Measurements from ENCODE around the gene RCAN1.

DNA sequence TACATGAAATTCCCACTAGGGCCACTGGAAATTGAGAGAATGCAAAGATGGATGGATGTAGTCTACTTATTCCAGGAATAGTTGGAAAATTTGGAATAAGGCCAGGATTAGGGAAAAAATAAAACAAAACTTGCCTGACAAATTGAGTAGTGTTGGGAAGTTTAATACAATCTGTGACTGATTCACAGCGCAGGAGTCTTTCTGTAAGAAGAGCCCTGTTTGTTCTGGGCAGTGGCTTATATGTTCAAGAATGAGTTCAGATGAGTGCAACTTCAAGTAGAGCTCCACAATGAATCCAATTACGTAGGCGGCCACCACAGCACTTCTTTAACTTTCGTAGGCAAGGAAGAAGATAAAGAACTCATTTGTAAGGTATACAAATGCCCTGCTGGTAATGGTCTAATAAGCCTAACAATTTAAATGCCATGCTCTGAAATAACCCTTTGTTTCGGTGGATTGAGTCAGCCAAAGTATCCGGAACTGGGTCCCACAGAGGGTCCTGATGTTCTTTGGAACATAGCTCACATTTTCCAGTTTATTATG, 55.8 kb downstream of the RCAN1 start:
- TF ChIP-seq, protein P1, sequence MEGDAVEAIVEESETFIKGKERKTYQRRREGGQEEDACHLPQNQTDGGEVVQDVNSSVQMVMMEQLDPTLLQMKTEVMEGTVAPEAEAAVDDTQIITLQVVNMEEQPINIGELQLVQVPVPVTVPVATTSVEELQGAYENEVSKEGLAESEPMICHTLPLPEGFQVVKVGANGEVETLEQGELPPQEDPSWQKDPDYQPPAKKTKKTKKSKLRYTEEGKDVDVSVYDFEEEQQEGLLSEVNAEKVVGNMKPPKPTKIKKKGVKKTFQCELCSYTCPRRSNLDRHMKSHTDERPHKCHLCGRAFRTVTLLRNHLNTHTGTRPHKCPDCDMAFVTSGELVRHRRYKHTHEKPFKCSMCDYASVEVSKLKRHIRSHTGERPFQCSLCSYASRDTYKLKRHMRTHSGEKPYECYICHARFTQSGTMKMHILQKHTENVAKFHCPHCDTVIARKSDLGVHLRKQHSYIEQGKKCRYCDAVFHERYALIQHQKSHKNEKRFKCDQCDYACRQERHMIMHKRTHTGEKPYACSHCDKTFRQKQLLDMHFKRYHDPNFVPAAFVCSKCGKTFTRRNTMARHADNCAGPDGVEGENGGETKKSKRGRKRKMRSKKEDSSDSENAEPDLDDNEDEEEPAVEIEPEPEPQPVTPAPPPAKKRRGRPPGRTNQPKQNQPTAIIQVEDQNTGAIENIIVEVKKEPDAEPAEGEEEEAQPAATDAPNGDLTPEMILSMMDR (IDR thresholded peaks at IDR 0.05; ENCODE audit: control extremely low read depth in 1 of 3, insufficient read depth in 1 of 3, low read depth in 1 of 3, low read length in 3 of 3) = no peak
- TF ChIP-seq YY1 (IDR thresholded peaks at IDR 0.05; ENCODE audit: low read depth, low read length) (no peak), CBX8 (IDR thresholded peaks at IDR 0.05; ENCODE audit: borderline replicate concordance, low read depth, low read length) (no peak), MAFK (IDR thresholded peaks at IDR 0.05; ENCODE audit: low read depth, low read length) (no peak), POLR2AphosphoS5 (IDR thresholded peaks at IDR 0.05; ENCODE audit: low read depth, low read length) (no peak)
- TF ChIP-seq, protein P2, sequence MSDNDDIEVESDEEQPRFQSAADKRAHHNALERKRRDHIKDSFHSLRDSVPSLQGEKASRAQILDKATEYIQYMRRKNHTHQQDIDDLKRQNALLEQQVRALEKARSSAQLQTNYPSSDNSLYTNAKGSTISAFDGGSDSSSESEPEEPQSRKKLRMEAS (IDR thresholded peaks at IDR 0.05) = no peak
